K562 (cell line): ENCODE data around the gene GRSF1. TPM values are rescaled to one million over a fixed set of nuclear protein-coding genes. Genes with fewer than 3 reads are reported as not detected.
A peak's percentile ranks its signal among the peaks of the same experiment; 100 is the strongest.

Experiments used
- ATF1 ChIP-seq, 2 experiments: fragments of 450-650 bp in 1 of 2; IDR thresholded peaks; 2 replicates each; pipeline ENCODE4 v1.6.1; 2016; ENCODE audit warnings: missing compliant biosample characterization in 1 of 2, missing genetic modification characterization in 1 of 2
- BRD4 ChIP-seq: fragments of 200-600 bp; sonication (generic); IDR thresholded peaks from 2 replicates; pipeline ENCODE4 v1.6.1; 2017; ENCODE audit warnings: inconsistent platforms
- CAMTA2 ChIP-seq: fragments of 250-450 bp; sonication (Bioruptor Pico); conservative IDR thresholded peaks from 2 replicates; pipeline ENCODE4 v1.5.1; 2022
- CBFB ChIP-seq: sonication (generic); formaldehyde crosslinking; IDR thresholded peaks from 2 replicates; pipeline ENCODE4 v1.4.0; 2020; ENCODE audit warnings: mild to moderate bottlenecking, missing genetic modification reagents
- CHD1 ChIP-seq: fragments of 200-600 bp; sonication (generic); IDR thresholded peaks from one replicate; pipeline ENCODE4 v1.6.1; 2012; ENCODE audit warnings: mild to moderate bottlenecking, moderate library complexity, low read length, inconsistent platforms
- CTBP1 ChIP-seq: fragments of 450-650 bp; IDR thresholded peaks from 2 replicates; pipeline ENCODE4 v1.6.1; 2016; ENCODE audit warnings: borderline replicate concordance
- E2F3 ChIP-seq: fragments of 250-450 bp; sonication (Bioruptor Pico); IDR thresholded peaks from 2 replicates; pipeline ENCODE4 v1.4.0; 2020; ENCODE audit warnings: mild to moderate bottlenecking
- PURB ChIP-seq: sonication (generic); formaldehyde crosslinking; IDR thresholded peaks from 2 replicates; pipeline ENCODE4 v1.9.0; 2021; ENCODE audit warnings: low read depth, mild to moderate bottlenecking, missing genetic modification reagents
- SAFB ChIP-seq: fragments of 200-400 bp; formaldehyde crosslinking; IDR thresholded peaks from 2 replicates; pipeline ENCODE4 v1.6.1; 2017; ENCODE audit warnings: low read depth, low read length, borderline replicate concordance
- TEAD1 ChIP-seq, 2 experiments: fragments of 450-650 bp in 1 of 2; sonication (generic) in 1 of 2; formaldehyde crosslinking; IDR thresholded peaks; 2 replicates each; pipeline versions ENCODE4 v1.4.0 to v1.8.0; 2020 to 2022; ENCODE audit warnings: mild to moderate bottlenecking in 2 of 2, missing genetic modification reagents in 1 of 2
- USF2 ChIP-seq: sonication (generic); formaldehyde crosslinking; IDR thresholded peaks from 2 replicates; pipeline ENCODE4 v1.5.0; 2020; ENCODE audit warnings: missing genetic modification reagents
- XRCC4 ChIP-seq: IDR thresholded peaks from one replicate; pipeline ENCODE4 v1.6.1; 2011; ENCODE audit not compliant: insufficient read depth, insufficient read length; ENCODE audit errors: extremely low read depth
- ZNF551 ChIP-seq: fragments of 250-450 bp; sonication (Bioruptor Pico); IDR thresholded peaks from 2 replicates; pipeline ENCODE4 v1.5.0; 2021; ENCODE audit warnings: mild to moderate bottlenecking, moderate library complexity
- polyA plus RNA-seq, 8 experiments: library from polyadenylated mRNA; depleted of rRNA in 4 of 8; stranded (reverse) in 5 of 8; unstranded in 3 of 8; fragments of >200 nt; fragmentation: Nextera tagmentation in 2 of 8; fragmentation: Illumina TruSeq in 1 of 8; extraction: Ambion mirVana in 2 of 8; extraction: Trizol in 1 of 8; gene quantifications; 2 replicates each; pipeline versions ENCODE4 v1.2.1 to v1.2.3, GENCODE V29; 2011 to 2014; ENCODE audit warnings: inconsistent platforms in 1 of 8, missing spikeins in 1 of 8
- total RNA-seq, 7 experiments: library from RNA; depleted of rRNA in 6 of 7; stranded (reverse); fragments of >200 nt in 6 of 7; fragmentation: Illumina TruSeq in 2 of 7; extraction: Trizol in 2 of 7; gene quantifications; 2 replicates each; pipeline versions ENCODE4 v1.2.1 to v1.2.3, GENCODE V29; 2011 to 2021; ENCODE audit warnings: low replicate concordance in 1 of 7
- TF ChIP-seq, protein P1 (sequence below), 2 experiments: fragments of 450-650 bp in 1 of 2; sonication (generic) in 1 of 2; formaldehyde crosslinking in 1 of 2; IDR thresholded peaks; 2 replicates each; pipeline versions ENCODE4 v1.7.1 to v1.9.0; 2016 to 2022; ENCODE audit warnings: inconsistent platforms in 1 of 2, mild to moderate bottlenecking in 1 of 2, missing genetic modification reagents in 1 of 2
- TF ChIP-seq, protein P2 (sequence below): fragments of 450-650 bp; IDR thresholded peaks from 2 replicates; pipeline ENCODE4 v1.6.1; 2017; ENCODE audit warnings: antibody characterized with exemption, mild to moderate bottlenecking

Gene GRSF1
- total and polyA plus RNA-seq, 9 of the 15 experiments (the other 6 are each of a cell fraction or from before 2014, with no cell fraction given): 33.0 to 105 (median 76.0) TPM

DNA sequence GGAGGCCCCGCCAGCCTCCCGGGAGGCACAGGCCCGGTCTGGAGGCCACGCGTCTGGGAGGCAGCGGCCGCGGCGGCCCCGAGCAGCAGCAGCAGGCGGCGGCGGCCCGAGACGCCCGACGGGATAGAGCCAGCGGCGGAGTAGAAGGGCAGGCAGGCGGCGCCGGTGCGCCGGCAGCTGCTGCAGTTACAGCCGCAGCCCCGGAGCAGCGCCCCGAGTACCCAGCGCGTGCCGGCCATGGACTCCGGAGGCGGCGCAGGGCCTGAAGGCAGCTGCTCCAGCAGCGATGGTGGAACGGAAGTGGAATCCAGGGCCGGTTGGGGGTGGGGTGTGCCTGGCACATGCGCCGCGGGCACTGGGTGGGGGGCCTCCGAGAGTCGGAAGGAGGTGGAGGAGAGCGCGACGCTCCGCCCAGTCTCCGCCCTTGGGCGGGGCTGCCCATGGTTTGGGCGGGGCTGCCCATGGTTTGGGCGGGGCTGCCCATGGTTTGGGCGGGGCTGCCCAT is at the start of gene GRSF1 (continued):
- TF ChIP-seq, protein P1, sequence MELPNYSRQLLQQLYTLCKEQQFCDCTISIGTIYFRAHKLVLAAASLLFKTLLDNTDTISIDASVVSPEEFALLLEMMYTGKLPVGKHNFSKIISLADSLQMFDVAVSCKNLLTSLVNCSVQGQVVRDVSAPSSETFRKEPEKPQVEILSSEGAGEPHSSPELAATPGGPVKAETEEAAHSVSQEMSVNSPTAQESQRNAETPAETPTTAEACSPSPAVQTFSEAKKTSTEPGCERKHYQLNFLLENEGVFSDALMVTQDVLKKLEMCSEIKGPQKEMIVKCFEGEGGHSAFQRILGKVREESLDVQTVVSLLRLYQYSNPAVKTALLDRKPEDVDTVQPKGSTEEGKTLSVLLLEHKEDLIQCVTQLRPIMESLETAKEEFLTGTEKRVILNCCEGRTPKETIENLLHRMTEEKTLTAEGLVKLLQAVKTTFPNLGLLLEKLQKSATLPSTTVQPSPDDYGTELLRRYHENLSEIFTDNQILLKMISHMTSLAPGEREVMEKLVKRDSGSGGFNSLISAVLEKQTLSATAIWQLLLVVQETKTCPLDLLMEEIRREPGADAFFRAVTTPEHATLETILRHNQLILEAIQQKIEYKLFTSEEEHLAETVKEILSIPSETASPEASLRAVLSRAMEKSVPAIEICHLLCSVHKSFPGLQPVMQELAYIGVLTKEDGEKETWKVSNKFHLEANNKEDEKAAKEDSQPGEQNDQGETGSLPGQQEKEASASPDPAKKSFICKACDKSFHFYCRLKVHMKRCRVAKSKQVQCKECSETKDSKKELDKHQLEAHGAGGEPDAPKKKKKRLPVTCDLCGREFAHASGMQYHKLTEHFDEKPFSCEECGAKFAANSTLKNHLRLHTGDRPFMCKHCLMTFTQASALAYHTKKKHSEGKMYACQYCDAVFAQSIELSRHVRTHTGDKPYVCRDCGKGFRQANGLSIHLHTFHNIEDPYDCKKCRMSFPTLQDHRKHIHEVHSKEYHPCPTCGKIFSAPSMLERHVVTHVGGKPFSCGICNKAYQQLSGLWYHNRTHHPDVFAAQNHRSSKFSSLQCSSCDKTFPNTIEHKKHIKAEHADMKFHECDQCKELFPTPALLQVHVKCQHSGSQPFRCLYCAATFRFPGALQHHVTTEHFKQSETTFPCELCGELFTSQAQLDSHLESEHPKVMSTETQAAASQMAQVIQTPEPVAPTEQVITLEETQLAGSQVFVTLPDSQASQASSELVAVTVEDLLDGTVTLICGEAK (IDR thresholded peaks at IDR 0.05): peak; percentile 30; the same call in 1 of the 2 replicates
- TF ChIP-seq, protein P1 (CRISPR knock-in tag; IDR thresholded peaks at IDR 0.05): no peak
- TF ChIP-seq ZNF551 (CRISPR knock-in tag): no peak
- no peak for TF ChIP-seq PURB (CRISPR knock-in tag)
- TF ChIP-seq CBFB (CRISPR knock-in tag): no peak
- TF ChIP-seq E2F3 (CRISPR knock-in tag): no peak
- no peak for TF ChIP-seq ATF1 (CRISPR knock-in tag; IDR thresholded peaks at IDR 0.05)
- no peak for TF ChIP-seq ATF1 (tag; IDR thresholded peaks at IDR 0.05)
- no peak for TF ChIP-seq TEAD1 (CRISPR knock-in tag; IDR thresholded peaks at IDR 0.05)
- no peak for TF ChIP-seq XRCC4
- peak; percentile 56 for TF ChIP-seq CTBP1
- no peak for TF ChIP-seq USF2
- TF ChIP-seq BRD4: no peak
- peak; percentile 67 for TF ChIP-seq CHD1
- no peak for TF ChIP-seq CAMTA2 (CRISPR knock-in tag)
- TF ChIP-seq SAFB: no peak
- TF ChIP-seq, protein P2, sequence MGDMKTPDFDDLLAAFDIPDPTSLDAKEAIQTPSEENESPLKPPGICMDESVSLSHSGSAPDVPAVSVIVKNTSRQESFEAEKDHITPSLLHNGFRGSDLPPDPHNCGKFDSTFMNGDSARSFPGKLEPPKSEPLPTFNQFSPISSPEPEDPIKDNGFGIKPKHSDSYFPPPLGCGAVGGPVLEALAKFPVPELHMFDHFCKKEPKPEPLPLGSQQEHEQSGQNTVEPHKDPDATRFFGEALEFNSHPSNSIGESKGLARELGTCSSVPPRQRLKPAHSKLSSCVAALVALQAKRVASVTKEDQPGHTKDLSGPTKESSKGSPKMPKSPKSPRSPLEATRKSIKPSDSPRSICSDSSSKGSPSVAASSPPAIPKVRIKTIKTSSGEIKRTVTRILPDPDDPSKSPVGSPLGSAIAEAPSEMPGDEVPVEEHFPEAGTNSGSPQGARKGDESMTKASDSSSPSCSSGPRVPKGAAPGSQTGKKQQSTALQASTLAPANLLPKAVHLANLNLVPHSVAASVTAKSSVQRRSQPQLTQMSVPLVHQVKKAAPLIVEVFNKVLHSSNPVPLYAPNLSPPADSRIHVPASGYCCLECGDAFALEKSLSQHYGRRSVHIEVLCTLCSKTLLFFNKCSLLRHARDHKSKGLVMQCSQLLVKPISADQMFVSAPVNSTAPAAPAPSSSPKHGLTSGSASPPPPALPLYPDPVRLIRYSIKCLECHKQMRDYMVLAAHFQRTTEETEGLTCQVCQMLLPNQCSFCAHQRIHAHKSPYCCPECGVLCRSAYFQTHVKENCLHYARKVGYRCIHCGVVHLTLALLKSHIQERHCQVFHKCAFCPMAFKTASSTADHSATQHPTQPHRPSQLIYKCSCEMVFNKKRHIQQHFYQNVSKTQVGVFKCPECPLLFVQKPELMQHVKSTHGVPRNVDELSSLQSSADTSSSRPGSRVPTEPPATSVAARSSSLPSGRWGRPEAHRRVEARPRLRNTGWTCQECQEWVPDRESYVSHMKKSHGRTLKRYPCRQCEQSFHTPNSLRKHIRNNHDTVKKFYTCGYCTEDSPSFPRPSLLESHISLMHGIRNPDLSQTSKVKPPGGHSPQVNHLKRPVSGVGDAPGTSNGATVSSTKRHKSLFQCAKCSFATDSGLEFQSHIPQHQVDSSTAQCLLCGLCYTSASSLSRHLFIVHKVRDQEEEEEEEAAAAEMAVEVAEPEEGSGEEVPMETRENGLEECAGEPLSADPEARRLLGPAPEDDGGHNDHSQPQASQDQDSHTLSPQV: no peak; the same call in 1 of the 2 replicates
